Measurements from ENCODE around the gene LUC7L3.

LUC7L3 gene

DNA sequence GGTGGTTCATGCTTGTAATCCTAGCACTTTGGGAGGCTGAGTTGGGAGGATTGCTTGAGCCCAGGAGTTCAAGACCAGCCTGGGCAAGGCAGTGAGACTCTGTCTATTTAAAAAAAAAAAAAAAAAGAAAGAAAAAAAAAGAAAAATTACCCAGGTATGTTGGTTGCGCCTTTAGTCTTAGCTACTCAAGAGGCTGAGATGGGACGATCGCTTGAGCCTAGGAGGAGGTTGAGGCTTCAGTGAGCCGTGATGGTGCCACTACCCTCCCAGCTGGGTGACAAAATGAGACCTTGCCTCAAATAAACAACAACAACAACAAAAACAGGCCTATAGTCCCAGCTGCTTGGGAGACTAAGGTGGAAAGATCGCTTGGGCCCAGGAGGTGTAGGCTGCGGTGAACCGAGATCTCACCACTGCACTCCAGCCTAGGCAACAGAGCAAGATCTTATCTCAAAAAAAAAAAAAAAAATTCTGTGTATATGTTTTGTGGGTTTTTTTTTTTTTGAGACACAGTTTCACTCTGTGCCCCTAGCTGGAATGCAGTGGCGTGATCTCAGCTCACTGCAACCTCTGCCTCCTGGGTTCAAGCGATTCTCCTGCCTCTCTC lies 60.4 kb downstream of the LUC7L3 start:
- TF ChIP-seq, protein P1, sequence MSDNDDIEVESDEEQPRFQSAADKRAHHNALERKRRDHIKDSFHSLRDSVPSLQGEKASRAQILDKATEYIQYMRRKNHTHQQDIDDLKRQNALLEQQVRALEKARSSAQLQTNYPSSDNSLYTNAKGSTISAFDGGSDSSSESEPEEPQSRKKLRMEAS (IDR thresholded peaks at IDR 0.05; ENCODE audit: low read depth, low read length), result no peak
- TF ChIP-seq MYC (IDR thresholded peaks at IDR 0.05; ENCODE audit: low read depth, low read length) (no peak), POLR2A (IDR thresholded peaks at IDR 0.05; ENCODE audit: extremely low read depth, insufficient read length) (no peak)
- TF ChIP-seq, protein P2, sequence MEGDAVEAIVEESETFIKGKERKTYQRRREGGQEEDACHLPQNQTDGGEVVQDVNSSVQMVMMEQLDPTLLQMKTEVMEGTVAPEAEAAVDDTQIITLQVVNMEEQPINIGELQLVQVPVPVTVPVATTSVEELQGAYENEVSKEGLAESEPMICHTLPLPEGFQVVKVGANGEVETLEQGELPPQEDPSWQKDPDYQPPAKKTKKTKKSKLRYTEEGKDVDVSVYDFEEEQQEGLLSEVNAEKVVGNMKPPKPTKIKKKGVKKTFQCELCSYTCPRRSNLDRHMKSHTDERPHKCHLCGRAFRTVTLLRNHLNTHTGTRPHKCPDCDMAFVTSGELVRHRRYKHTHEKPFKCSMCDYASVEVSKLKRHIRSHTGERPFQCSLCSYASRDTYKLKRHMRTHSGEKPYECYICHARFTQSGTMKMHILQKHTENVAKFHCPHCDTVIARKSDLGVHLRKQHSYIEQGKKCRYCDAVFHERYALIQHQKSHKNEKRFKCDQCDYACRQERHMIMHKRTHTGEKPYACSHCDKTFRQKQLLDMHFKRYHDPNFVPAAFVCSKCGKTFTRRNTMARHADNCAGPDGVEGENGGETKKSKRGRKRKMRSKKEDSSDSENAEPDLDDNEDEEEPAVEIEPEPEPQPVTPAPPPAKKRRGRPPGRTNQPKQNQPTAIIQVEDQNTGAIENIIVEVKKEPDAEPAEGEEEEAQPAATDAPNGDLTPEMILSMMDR (IDR thresholded peaks at IDR 0.05; ENCODE audit: low read depth, low read length), result no peak

DNA sequence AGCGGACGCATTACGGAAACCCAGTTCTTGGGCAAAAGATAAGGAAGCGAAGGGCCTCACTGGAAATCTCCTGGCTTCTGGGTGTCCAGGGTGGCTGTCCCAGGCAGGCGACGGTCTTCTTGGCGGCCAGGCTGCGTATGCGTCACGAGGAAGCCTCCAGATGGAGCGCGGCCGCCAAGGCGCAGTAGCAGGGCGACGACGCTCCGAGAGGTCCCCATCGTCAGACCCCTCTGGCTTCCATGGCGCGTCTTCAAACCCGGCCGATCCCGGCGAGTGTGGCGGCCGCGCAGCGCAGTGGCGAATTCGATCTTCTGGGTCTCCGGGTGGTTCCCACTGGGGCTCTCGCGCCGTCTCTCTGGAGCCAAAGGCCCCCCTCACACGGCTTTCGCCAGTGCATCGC lies 61.8 kb downstream of the LUC7L3 start:
- DNase-seq (ENCODE audit: low read depth), result no peak
- no peak overlapping the region for H3K4me3 ChIP-seq (ENCODE audit: low read depth, low read length)
- TF ChIP-seq, protein P1 (IDR thresholded peaks at IDR 0.05; ENCODE audit: low read depth, low read length), result no peak
- TF ChIP-seq POLR2A (IDR thresholded peaks at IDR 0.05; ENCODE audit: extremely low read depth, insufficient read length) (no peak), MYC (IDR thresholded peaks at IDR 0.05; ENCODE audit: low read depth, low read length) (no peak)
- TF ChIP-seq, protein P2 (IDR thresholded peaks at IDR 0.05; ENCODE audit: low read depth, low read length), result no peak

More for the DNA sequence above, 60.4 kb downstream of the LUC7L3 start:
- H3K4me3 ChIP-seq (ENCODE audit: low read depth, low read length), result no peak overlapping the region
- no peak for DNase-seq (ENCODE audit: low read depth)

DNA sequence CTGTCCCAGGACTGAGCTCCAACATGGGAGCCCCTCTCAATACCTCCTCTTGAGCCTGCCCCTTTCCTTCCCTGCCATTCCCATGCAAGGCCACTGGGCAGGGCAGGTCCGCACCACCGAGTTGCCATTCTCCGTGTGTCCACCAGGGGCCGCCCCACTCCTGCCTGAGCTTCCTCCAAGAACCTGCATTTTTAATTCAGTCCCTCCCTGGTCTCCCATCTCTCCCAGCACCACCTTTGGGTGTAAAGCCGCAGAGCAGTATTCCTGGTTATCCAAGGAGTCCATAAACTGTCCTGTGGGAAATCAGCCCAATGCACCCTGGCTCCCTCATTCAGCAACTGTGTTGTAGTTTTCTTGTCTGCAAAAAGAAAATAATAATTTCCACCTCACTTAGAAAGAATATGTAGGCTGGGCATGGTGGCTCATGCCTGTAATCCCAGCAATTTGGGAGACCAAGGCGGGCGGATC lies 63.8 kb downstream of the LUC7L3 start:
- no peak for TF ChIP-seq MYC (IDR thresholded peaks at IDR 0.05; ENCODE audit: low read depth, low read length)
- TF ChIP-seq, protein P2 (IDR thresholded peaks at IDR 0.05; ENCODE audit: low read depth, low read length), result peak; percentile 94
- DNase-seq (ENCODE audit: low read depth), result peak; percentile 85
- H3K4me3 ChIP-seq (ENCODE audit: low read depth, low read length), result no peak overlapping the region

DNA sequence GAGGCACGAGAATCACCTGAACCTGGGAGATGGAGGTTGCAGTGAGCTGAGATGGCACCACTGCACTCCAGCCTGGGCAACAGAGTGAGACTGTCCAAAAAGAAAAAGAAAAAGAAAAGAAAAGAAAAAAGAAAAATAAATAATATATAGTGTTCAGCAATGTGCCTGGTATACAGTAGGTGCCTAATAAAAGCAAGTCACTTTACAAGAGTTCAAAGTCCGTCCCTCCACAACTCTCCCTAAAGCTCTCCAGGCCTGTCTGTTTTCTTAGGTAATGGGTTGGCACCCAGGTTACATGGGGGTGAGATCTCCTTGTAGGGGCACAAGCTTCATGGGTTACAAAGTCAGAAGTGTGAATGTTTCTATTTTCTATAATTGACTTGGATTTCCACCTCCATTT lies 64.5 kb downstream of the LUC7L3 start:
- TF ChIP-seq, protein P1 (IDR thresholded peaks at IDR 0.05; ENCODE audit: low read depth, low read length), result no peak
- no peak for TF ChIP-seq MYC (IDR thresholded peaks at IDR 0.05; ENCODE audit: low read depth, low read length)
- TF ChIP-seq, protein P2 (IDR thresholded peaks at IDR 0.05; ENCODE audit: low read depth, low read length), result no peak
- no peak for TF ChIP-seq POLR2A (IDR thresholded peaks at IDR 0.05; ENCODE audit: extremely low read depth, insufficient read length)
- no peak for DNase-seq (ENCODE audit: low read depth)
- no peak overlapping the region for H3K4me3 ChIP-seq (ENCODE audit: low read depth, low read length)

DNA sequence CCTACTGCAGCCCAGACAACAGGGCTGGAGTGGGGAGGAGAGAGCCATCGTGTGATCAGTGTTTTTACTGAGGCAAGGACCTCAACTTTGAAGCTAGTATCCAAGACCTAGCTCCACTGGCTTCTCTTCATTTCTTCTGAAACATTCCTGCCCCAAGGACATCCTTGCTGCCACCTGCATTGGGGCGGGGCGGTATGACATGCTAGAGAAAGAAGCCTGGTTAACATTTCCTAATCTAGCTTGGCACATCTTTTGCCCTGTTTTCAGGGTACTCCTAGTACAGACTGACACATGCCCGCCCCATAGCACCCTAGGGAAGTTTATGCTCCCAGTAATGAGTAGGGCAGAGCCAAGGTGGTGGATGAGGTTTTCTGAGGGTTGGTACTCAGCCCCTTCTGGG lies 65.7 kb downstream of the LUC7L3 start:
- no peak overlapping the region for H3K4me3 ChIP-seq (ENCODE audit: low read depth, low read length)
- TF ChIP-seq, protein P2 (IDR thresholded peaks at IDR 0.05; ENCODE audit: low read depth, low read length), result no peak
- TF ChIP-seq POLR2A (IDR thresholded peaks at IDR 0.05; ENCODE audit: extremely low read depth, insufficient read length), result no peak
- DNase-seq (ENCODE audit: low read depth), result no peak

DNA sequence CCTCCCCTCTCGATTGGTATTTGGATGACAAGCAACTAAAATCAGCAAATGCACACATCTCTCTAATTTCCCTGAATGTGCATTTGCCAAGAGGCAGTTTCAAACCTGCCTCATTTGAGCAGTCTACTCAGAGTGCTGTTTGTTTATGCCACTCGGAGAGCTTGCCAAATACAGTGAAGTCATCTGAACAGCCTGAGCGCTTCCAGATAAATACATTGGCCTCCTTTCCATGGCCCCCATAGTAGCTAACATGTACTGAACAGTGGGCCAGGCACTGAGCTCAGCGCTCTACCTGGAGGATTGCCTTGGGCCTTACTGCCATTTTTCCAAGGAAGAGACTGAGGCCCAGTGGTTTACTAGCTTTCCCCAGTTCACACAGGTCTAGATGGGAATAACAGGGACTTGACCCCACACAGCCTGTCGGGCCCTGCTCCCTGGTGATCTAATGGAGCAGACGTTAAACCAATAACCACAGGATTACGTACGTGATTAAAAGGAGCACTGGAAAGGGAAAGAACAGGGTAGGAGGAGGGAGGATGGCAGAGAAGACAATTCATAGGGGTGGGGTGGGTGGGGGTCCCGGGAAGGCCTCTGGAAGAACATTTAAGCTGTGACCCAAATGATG lies 66.7 kb downstream of the LUC7L3 start:
- no peak for DNase-seq (ENCODE audit: low read depth)
- no peak overlapping the region for H3K4me3 ChIP-seq (ENCODE audit: low read depth, low read length)
- TF ChIP-seq, protein P1 (IDR thresholded peaks at IDR 0.05; ENCODE audit: low read depth, low read length), result no peak
- TF ChIP-seq MYC (IDR thresholded peaks at IDR 0.05; ENCODE audit: low read depth, low read length), result no peak
- TF ChIP-seq, protein P2 (IDR thresholded peaks at IDR 0.05; ENCODE audit: low read depth, low read length), result no peak
- no peak for TF ChIP-seq POLR2A (IDR thresholded peaks at IDR 0.05; ENCODE audit: extremely low read depth, insufficient read length)

Measured in NB4 (cell line).